GM12872 (cell line): ENCODE measurements around the gene NME3.

Experiments
- TF ChIP-seq, protein P1 (sequence below): IDR thresholded peaks from 3 replicates; pipeline ENCODE4 v1.5.1; 2011; ENCODE audit warnings: low read depth, mild to moderate bottlenecking, low read length, moderate library complexity; ENCODE audit not compliant: insufficient read depth

Gene NME3

DNA sequence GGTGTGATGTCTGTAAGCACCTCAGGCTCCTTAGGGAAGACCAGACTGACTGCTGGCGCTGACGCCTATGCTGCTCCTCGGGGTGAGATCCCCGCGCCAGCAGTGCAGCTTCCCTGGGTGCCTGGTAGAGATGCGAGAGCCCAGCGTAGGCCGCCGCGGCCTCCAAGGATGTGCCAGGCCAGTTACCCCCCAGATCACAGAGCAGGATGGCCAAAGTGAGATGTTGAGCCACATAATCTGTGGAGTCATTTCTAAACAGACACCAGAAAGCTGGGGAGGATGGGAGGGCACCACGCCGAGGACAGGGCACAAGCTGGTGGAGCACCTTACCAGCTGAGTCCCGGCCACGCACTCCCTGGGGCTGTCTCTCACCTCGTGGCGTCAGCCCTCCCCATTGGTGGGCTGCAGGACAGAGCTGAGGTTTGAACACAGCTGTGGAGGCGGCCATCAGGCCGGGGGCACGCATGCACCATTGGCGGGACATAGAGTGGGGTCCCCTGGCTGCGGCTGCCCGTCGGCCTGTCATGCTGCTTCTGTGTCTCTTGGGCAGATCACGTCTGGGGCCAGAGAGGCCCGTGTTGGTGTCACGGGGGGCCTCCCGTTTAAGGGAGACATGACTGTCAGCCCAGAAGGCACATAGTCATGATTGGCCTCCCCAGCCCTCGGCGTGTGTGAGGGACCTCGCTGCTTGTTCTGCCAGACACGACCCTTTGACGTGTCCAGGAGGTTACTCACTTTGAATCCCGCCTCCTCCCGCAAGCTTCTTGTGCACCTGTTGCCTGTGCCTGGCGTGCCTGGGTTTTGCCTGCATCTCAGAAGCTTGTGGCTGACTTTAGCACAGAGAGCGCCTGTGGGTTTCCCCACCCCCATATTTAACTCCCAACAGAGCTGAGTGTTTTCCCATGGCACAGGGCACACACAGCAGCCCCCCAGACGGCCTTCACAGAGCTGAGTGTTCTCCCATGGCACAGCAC lies 43.4 kb downstream of the NME3 start:
- TF ChIP-seq, protein P1, sequence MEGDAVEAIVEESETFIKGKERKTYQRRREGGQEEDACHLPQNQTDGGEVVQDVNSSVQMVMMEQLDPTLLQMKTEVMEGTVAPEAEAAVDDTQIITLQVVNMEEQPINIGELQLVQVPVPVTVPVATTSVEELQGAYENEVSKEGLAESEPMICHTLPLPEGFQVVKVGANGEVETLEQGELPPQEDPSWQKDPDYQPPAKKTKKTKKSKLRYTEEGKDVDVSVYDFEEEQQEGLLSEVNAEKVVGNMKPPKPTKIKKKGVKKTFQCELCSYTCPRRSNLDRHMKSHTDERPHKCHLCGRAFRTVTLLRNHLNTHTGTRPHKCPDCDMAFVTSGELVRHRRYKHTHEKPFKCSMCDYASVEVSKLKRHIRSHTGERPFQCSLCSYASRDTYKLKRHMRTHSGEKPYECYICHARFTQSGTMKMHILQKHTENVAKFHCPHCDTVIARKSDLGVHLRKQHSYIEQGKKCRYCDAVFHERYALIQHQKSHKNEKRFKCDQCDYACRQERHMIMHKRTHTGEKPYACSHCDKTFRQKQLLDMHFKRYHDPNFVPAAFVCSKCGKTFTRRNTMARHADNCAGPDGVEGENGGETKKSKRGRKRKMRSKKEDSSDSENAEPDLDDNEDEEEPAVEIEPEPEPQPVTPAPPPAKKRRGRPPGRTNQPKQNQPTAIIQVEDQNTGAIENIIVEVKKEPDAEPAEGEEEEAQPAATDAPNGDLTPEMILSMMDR, result no peak

DNA sequence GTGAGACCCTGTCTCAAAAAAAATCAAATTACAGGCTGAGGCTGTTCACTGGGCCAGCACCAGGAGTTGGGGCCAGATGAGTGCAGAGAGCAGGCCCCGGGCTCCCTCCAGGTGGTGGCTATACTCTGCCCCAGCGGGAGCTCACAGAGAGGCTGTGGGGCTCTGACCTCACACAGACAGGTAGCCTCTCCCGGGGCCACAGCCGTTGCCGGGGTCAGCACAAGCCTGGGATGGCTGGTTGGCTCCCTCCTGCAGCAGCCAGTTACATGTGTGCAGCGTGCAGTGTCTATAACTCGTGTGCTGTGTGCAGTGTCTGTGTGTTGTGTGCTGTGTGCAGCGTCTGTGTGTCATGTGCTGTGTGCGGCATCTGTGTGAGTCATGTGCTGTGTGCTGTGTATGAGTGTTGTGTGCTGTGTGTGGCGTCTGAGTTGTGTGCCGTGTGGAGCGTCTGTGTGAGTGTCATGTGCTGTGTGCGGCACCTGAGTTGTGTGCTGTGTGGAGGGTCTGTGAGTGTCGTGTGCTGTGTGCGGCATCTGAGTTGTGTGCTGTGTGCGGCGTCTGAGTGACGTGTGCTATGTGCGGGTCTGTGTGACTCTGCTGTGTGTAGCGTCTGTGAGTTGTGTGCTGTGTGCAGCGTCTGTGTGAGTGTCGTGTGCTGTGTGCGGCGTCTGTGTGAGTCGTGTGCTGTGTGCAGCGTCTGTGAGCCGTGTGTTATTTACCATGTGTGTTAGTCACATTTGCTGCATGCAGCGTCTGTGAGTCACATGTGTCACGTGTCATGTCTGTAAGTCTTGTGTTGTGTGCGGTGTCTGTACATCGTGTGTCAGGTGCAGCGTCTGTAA lies 44.5 kb downstream of the NME3 start:
- TF ChIP-seq, protein P1, result no peak

DNA sequence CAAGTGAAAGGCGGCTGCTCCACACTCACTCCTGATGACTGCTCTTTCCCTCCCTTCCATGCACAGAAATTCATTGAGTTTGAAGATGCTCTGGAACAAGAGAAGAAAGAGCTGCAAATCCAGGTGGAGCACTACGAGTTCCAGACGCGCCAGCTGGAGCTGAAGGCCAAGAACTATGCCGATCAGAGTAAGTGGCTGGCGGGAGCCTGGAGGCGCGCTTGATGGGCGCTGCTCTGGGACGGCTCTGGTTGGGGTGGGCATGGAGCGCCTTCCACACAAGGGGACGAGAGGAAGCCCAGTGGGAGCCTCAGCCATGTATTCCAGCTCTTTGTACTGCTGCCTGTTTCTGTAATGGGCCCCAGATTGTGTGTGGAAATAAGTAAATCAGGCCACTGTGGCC lies 46.9 kb downstream of the NME3 start:
- TF ChIP-seq, protein P1, result no peak

DNA sequence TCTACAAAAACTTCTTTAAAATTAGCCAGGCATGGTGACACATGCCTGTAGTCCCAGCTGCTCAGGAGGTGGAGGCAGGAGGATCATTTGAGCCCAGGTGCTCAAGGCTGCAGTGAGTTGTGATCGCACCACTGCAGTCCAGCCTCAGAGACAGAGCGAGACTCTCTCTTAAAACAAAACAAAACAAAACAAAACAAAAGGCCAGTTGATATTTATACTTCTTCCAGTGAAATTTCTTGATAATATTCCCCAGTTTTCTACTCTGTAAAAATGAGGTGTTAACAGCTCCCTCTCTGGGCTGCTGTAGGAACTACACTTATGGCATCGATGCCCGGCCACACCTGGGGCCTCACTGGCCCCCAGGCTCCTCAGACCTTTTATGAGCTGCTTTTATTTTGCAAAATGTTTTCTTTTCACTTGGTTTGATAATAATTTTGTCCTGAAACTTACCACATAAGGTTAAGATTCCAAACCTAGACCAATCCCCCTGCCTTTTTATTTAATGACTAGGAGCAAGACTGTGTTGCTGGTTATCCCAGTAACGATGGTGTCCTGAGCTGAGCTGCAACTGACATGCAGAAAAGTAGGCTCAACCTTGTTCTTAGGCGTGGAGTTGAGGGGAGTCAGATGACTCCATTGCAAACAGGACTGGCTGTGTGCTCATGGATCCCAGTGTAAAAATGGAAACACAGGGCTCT lies 47.7 kb downstream of the NME3 start:
- TF ChIP-seq, protein P1, result peak; percentile 80

DNA sequence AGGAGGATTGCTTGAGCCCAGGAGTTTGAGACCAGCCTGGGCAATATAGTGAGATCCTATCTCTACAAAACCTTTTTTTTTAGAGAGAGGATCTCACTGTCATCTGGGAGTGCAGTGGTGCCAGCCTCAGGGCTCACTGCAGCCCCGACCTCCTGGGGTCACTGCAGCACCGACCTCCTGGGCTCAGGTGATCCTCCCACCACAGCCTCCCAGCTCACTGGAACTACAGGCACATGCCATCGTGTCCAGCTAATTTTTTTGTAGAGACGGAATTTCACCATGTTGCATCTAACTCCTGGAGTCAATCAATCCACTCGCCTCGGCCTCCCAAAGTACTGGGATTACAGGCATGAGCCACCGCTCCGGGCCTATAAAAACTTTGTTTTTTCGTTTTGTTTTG lies 50.0 kb downstream of the NME3 start:
- TF ChIP-seq, protein P1, result no peak
